Measurements from ENCODE around the gene CKS1B. TPM values are rescaled to one million over a fixed set of nuclear protein-coding genes. Genes with fewer than 3 reads are reported as not detected.
"Not testable (repeated sequence)": the region's sequence is repeated elsewhere in the genome, so short reads cannot be mapped to it uniquely, and the experiment has no call there.

The CKS1B gene
- total RNA-seq, 1 donor, result 23.2 TPM

DNA sequence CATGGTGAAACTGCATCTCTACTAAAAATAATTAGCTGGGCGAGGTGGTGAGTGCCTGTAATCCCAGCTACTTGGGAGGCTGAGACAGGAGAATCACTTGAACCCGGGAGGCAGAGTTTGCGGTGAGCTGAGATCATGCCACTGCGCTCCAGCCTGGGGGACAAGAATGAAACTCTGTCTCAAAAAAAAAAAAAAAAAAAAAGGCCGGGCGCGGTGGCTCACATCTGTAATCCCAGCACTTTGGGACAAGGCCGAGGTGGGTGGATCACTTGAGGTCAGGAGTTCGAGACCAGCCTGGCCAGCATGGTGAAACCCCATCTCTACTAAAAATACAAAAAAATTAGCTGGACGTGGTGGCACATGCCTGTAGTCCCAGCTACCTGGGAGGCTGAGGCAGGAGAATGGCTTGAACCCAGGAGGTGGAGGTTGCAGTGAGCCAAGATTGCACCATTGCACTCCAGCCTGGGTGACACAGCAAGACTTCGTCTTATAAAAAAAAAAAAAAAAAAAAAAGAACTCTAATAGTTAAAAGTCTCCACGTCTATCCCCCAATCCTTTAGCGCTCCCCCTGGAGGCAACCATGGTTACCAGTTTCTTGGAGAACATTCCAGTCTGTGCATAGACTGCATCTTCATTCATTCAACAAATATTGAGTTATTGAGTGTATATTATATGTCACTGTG lies 21.0 kb downstream of the CKS1B start:
- peak; percentile 58 for TF ChIP-seq CTCF (IDR thresholded peaks at IDR 0.05; ENCODE audit: extremely low read depth, low read depth, low read length)
- H3K36me3 ChIP-seq (ENCODE audit: insufficient read depth, low read length); H3K4me2 ChIP-seq (ENCODE audit: insufficient read depth, low read length); H3K27ac ChIP-seq (ENCODE audit: low read depth, low read length); H2AFZ ChIP-seq (ENCODE audit: low read length); H3K9me3 ChIP-seq (ENCODE audit: low read depth, low read length); H4K20me1 ChIP-seq (ENCODE audit: insufficient read depth, low read length); H3K4me3 ChIP-seq (ENCODE audit: insufficient read depth, low read length); H3K79me2 ChIP-seq (ENCODE audit: insufficient read depth, low read length); H3K27me3 ChIP-seq (ENCODE audit: insufficient read depth, low read length): not testable (repeated sequence)
- peaks cover 15% of the 10 kb centered on the region for H3K4me1 ChIP-seq (ENCODE audit: insufficient read depth, low read length)
- peak; percentile 95 for DNase-seq (ENCODE audit: insufficient read length, low spot score, missing footprints)

DNA sequence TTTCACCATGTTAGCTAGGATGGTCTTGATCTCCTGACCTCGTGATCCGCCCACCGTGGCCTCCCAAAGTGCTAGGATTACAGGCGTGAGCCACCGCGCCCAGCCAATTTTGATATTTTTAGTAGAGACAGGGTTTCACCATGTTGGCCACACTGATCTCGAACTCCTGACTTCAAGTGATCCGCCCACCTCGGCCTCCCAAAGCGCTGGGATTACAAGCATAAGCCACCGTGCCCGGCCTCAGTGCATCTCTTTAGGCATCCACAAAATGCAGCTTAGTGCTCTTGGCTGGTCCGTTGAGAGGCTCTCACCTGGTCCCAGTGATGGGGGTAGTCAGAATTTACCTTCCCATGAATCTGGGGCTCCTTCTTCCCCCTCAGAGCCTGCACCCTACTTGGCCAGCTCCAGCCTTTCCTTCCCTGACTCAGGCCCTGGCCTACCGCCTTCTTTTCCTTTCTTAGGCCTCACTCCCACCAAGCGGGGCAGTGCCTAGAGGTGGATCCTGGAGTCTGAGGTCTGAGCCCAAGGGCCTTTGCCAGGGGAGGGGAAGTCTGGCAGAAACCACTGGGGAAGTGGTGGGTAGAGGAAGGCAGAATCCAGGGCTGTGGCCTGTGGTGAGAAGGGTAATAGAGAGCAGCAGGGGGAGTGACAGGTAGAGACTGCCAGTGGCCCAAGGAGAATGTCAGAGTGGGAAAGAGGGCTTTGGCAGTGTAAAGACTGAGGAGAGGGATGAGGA lies 22.7 kb downstream of the CKS1B start:
- Histone ChIP-seq H3K27ac (ENCODE audit: low read depth, low read length) (no peak overlapping the region), H2AFZ (ENCODE audit: low read length) (no peak overlapping the region), H3K27me3 (ENCODE audit: insufficient read depth, low read length) (no peaks in the 10 kb centered on the region), H3K79me2 (ENCODE audit: insufficient read depth, low read length) (no peaks in the 10 kb centered on the region), H4K20me1 (ENCODE audit: insufficient read depth, low read length) (no peaks in the 10 kb centered on the region), H3K4me3 (ENCODE audit: insufficient read depth, low read length) (no peak overlapping the region), H3K4me2 (ENCODE audit: insufficient read depth, low read length) (no peak overlapping the region), H3K4me1 (ENCODE audit: insufficient read depth, low read length) (peaks cover 15% of the 10 kb centered on the region), H3K9me3 (ENCODE audit: low read depth, low read length) (no peaks in the 10 kb centered on the region), H3K36me3 (ENCODE audit: insufficient read depth, low read length) (no peaks in the 10 kb centered on the region)
- no peak for DNase-seq (ENCODE audit: insufficient read length, low spot score, missing footprints)
- no peak for TF ChIP-seq CTCF (IDR thresholded peaks at IDR 0.05; ENCODE audit: extremely low read depth, low read depth, low read length)

GRCh38 chr1:154998201-154998780 lies 23.8 kb downstream of the CKS1B start:
- Histone ChIP-seq H3K4me2 (ENCODE audit: insufficient read depth, low read length) (no peak overlapping the region), H3K27ac (ENCODE audit: low read depth, low read length) (no peak overlapping the region), H4K20me1 (ENCODE audit: insufficient read depth, low read length) (no peaks in the 10 kb centered on the region), H3K79me2 (ENCODE audit: insufficient read depth, low read length) (peaks cover 7% of the 10 kb centered on the region), H3K4me1 (ENCODE audit: insufficient read depth, low read length) (peaks cover 15% of the 10 kb centered on the region), H2AFZ (ENCODE audit: low read length) (no peak overlapping the region), H3K9me3 (ENCODE audit: low read depth, low read length) (no peaks in the 10 kb centered on the region), H3K36me3 (ENCODE audit: insufficient read depth, low read length) (no peaks in the 10 kb centered on the region), H3K27me3 (ENCODE audit: insufficient read depth, low read length) (no peaks in the 10 kb centered on the region), H3K4me3 (ENCODE audit: insufficient read depth, low read length) (no peak overlapping the region)
- no peak for DNase-seq (ENCODE audit: insufficient read length, low spot score, missing footprints)
- peak; percentile 11 for TF ChIP-seq CTCF (IDR thresholded peaks at IDR 0.05; ENCODE audit: extremely low read depth, low read depth, low read length)
